RWPE2 (cell line): Measurements from ENCODE around the gene EIF2AK3.
A peak's percentile ranks its signal among the peaks of the same experiment; 100 is the strongest.

Experiments
- ATAC-seq: fragments of 200-7000 bp; cut with Tn5 transposase; 3 replicates; pipeline ENCODE4 v1.9.1; 2021; ENCODE audit warnings: low read depth
- DNase-seq: peaks from one replicate; pipeline ENCODE4 v3.0.0-alpha.2; 2020; ENCODE audit warnings: low spot score
- H3K27ac ChIP-seq: fragments of 450-650 bp; 2 replicates; pipeline ENCODE4 v1.5.1; 2017; ENCODE audit warnings: mild to moderate bottlenecking; ENCODE audit not compliant: poor library complexity, severe bottlenecking
- H3K27me3 ChIP-seq: fragments of 250-450 bp; sonication (Bioruptor Pico); 2 replicates; pipeline ENCODE4 v1.5.1; 2021; ENCODE audit warnings: mild to moderate bottlenecking, moderate library complexity; ENCODE audit not compliant: insufficient read depth, poor library complexity, severe bottlenecking
- H3K36me3 ChIP-seq: fragments of 250-450 bp; sonication (Bioruptor Pico); 2 replicates; pipeline ENCODE4 v1.5.1; 2020; ENCODE audit warnings: low read depth, mild to moderate bottlenecking, moderate library complexity
- H3K4me1 ChIP-seq: fragments of 250-450 bp; sonication (Bioruptor Pico); 2 replicates; pipeline ENCODE4 v1.5.1; 2021; ENCODE audit warnings: mild to moderate bottlenecking, moderate library complexity; ENCODE audit not compliant: insufficient read depth, poor library complexity, severe bottlenecking
- H3K4me3 ChIP-seq: fragments of 250-450 bp; sonication (Bioruptor Pico); 2 replicates; pipeline ENCODE4 v1.5.1; 2021; ENCODE audit warnings: mild to moderate bottlenecking, moderate library complexity; ENCODE audit not compliant: severe bottlenecking
- H3K9me3 ChIP-seq: fragments of 250-450 bp; sonication (Bioruptor Pico); 2 replicates; pipeline ENCODE4 v1.5.1; 2021; ENCODE audit warnings: mild to moderate bottlenecking, moderate library complexity; ENCODE audit not compliant: severe bottlenecking
- TF ChIP-seq, protein P1 (sequence below): fragments of 450-650 bp; IDR thresholded peaks from one replicate; pipeline ENCODE4 v1.5.1; 2017; ENCODE audit warnings: mild to moderate bottlenecking, moderate library complexity; ENCODE audit not compliant: poor library complexity, severe bottlenecking

Gene EIF2AK3

DNA sequence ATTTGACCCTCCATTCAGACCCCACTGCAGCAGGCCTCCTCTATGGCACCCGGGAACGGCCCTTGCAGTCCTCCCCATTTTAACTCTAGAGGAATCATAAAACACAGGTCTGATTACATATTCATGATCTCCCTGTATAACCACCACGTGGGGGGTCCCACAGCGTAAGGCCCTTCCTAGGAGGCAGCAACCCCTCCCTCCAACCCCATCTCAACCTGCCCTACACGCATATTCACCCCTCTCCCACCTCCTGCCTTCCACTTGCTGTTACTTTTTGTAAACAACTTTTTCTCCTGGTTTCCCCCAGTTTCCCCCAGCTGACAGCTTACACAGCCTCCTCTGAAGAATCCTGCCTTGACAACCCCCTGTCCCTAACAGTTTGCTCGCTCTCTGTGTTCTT, 89.6 kb downstream of the EIF2AK3 start:
- Histone ChIP-seq H3K4me1 (peaks cover 7% of the 10 kb centered on the region), H3K36me3 (no peaks in the 10 kb centered on the region), H3K27me3 (no peaks in the 10 kb centered on the region), H3K9me3 (no peaks in the 10 kb centered on the region), H3K27ac (no peak overlapping the region), H3K4me3 (no peak overlapping the region)
- no peak for DNase-seq
- TF ChIP-seq, protein P1, sequence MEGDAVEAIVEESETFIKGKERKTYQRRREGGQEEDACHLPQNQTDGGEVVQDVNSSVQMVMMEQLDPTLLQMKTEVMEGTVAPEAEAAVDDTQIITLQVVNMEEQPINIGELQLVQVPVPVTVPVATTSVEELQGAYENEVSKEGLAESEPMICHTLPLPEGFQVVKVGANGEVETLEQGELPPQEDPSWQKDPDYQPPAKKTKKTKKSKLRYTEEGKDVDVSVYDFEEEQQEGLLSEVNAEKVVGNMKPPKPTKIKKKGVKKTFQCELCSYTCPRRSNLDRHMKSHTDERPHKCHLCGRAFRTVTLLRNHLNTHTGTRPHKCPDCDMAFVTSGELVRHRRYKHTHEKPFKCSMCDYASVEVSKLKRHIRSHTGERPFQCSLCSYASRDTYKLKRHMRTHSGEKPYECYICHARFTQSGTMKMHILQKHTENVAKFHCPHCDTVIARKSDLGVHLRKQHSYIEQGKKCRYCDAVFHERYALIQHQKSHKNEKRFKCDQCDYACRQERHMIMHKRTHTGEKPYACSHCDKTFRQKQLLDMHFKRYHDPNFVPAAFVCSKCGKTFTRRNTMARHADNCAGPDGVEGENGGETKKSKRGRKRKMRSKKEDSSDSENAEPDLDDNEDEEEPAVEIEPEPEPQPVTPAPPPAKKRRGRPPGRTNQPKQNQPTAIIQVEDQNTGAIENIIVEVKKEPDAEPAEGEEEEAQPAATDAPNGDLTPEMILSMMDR: no peak
- ATAC-seq: no peak

DNA sequence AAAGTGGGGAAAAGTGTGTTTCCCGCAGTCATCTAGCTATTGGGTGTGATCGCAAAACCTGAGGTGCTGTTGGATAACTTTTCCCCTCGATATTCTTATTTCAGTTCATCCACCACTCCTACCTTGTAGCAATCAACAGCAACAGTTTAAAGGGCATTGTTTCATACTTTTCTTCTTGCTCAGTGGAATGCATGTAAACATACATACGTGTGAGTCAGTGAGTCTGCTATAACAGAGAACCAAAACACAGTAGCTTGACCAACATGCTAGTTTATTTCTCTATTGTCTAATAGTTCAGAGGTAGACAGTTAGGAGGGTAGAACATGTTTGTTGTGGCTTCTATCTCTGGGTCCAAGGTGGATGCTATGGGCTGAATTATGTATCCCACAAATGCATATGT, 97.2 kb downstream of the EIF2AK3 start:
- peak; percentile 87 for ATAC-seq

GRCh38 chr2:88521445-88522073, 105.7 kb downstream of the EIF2AK3 start:
- H3K9me3 ChIP-seq: no peaks in the 10 kb centered on the region
- no peak overlapping the region for H3K4me3 ChIP-seq
- DNase-seq (no peak), ATAC-seq (peak; percentile 80)
- TF ChIP-seq, protein P1: no peak
- no peak overlapping the region for H3K27ac ChIP-seq
- no peaks in the 10 kb centered on the region for H3K27me3 ChIP-seq
- no peaks in the 10 kb centered on the region for H3K4me1 ChIP-seq
- H3K36me3 ChIP-seq: no peaks in the 10 kb centered on the region

More for the DNA sequence above, 97.2 kb downstream of the EIF2AK3 start:
- no peak for DNase-seq
- TF ChIP-seq, protein P1: no peak
- no peaks in the 10 kb centered on the region for H3K27me3 ChIP-seq
- no peaks in the 10 kb centered on the region for H3K9me3 ChIP-seq
- no peak overlapping the region for H3K4me3 ChIP-seq
- no peaks in the 10 kb centered on the region for H3K36me3 ChIP-seq
- no peaks in the 10 kb centered on the region for H3K4me1 ChIP-seq
- H3K27ac ChIP-seq: no peak overlapping the region

GRCh38 chr2:88517759-88518201, 109.5 kb downstream of the EIF2AK3 start:
- ATAC-seq: no peak; the same call in 2 of the 3 replicates
- Histone ChIP-seq H3K9me3 (no peaks in the 10 kb centered on the region), H3K27ac (no peak overlapping the region), H3K27me3 (no peaks in the 10 kb centered on the region), H3K4me1 (no peaks in the 10 kb centered on the region), H3K4me3 (no peak overlapping the region), H3K36me3 (no peaks in the 10 kb centered on the region)
- DNase-seq: no peak
- TF ChIP-seq, protein P1: no peak
